Raji (cell line): ENCODE results near the gene TTC29.

ENCODE experiments used
- POLR2A ChIP-seq: IDR thresholded peaks from 2 replicates; pipeline ENCODE4 v1.6.1; 2011; ENCODE audit warnings: low read depth, low read length, control low read depth; ENCODE audit not compliant: insufficient read depth

Gene TTC29

GRCh38 chr4:146945556-146946374, at the start of gene TTC29:
TSS of gene TTC29 (minus strand) at chr4:146945864. CDS start at chr4:146939895, 5,969 bp downstream.
- no peak for TF ChIP-seq POLR2A

- no peak for TF ChIP-seq POLR2A
Measured at GRCh38 chr4:146981651-146982050, 36.0 kb upstream of the TTC29 start.

- TF ChIP-seq POLR2A, result no peak
Measured at GRCh38 chr4:146978641-146979040, 33.0 kb upstream of the TTC29 start.

- no peak for TF ChIP-seq POLR2A
Measured at GRCh38 chr4:146976145-146976544, 30.5 kb upstream of the TTC29 start.

GRCh38 chr4:146975527-146975926, 29.9 kb upstream of the TTC29 start:
- no peak for TF ChIP-seq POLR2A

GRCh38 chr4:146975036-146975435, 29.4 kb upstream of the TTC29 start:
- no peak for TF ChIP-seq POLR2A

GRCh38 chr4:146972036-146972435, 26.4 kb upstream of the TTC29 start:
- TF ChIP-seq POLR2A, result no peak

- TF ChIP-seq POLR2A, result no peak
Measured at GRCh38 chr4:146969126-146969525, 23.5 kb upstream of the TTC29 start.

- TF ChIP-seq POLR2A, result no peak
Measured at GRCh38 chr4:146960634-146961033, 15.0 kb upstream of the TTC29 start.

- no peak for TF ChIP-seq POLR2A
Measured at GRCh38 chr4:146959692-146960091, 14.0 kb upstream of the TTC29 start.

GRCh38 chr4:146957237-146957636, 11.6 kb upstream of the TTC29 start:
- no peak for TF ChIP-seq POLR2A

GRCh38 chr4:146952896-146953295, 7.2 kb upstream of the TTC29 start:
- TF ChIP-seq POLR2A, result no peak

GRCh38 chr4:146949559-146949958, 3.9 kb upstream of the TTC29 start:
- TF ChIP-seq POLR2A, result no peak

- TF ChIP-seq POLR2A, result no peak
Measured at GRCh38 chr4:146943691-146944375, 1.8 kb downstream of the TTC29 start.

GRCh38 chr4:146932116-146932515, 13.5 kb downstream of the TTC29 start:
- TF ChIP-seq POLR2A, result no peak

- TF ChIP-seq POLR2A, result no peak
Measured at GRCh38 chr4:146930673-146931072, 15.0 kb downstream of the TTC29 start.
